ENCODE measurements around the gene EFCAB5. TPM values are rescaled to one million over a fixed set of nuclear protein-coding genes. Genes with fewer than 3 reads are reported as not detected.

EFCAB5 gene
- total and polyA plus RNA-seq, 2 of the 13 experiments (the other 11 are each of a cell fraction or from before 2014, with no cell fraction given): 0.15 TPM; not detected in 1

- no peak for TF ChIP-seq PCBP1 (IDR thresholded peaks at IDR 0.05; ENCODE audit: borderline replicate concordance, low read depth, low read length)
- no peak for TF ChIP-seq STAT5B (CRISPR knock-in tag; IDR thresholded peaks at IDR 0.05)
Observed at GRCh38 chr17:29977836-29978235, 36.4 kb downstream of the EFCAB5 start (continued).

GRCh38 chr17:29980261-29980660 is 38.8 kb downstream of the EFCAB5 start:
- intact Hi-C loops (cut with micrococcal nuclease; ENCODE audit: unreplicated experiment): no loop called here
- H3K27me3 ChIP-seq (ENCODE audit: control insufficient read depth in 1 of 2, insufficient read depth in 2 of 2, low read length in 2 of 2): no peaks in the 10 kb centered on the region
- H2AFZ ChIP-seq (ENCODE audit: low read length): no peak overlapping the region
- H3K4me2 ChIP-seq (ENCODE audit: low read depth, low read length): no peak overlapping the region
- ChIA-PET POLR2A (no interaction called here), CTCF (ENCODE audit: low intra/inter-chr PET ratio, low total read pairs) (no interaction called here)
- BruUV-seq (replicated peaks): no TSS peak
- H3K4me1 ChIP-seq (ENCODE audit: insufficient read depth, low read length): no peaks in the 10 kb centered on the region
- no peaks in the 10 kb centered on the region for H3K79me2 ChIP-seq (ENCODE audit: insufficient read depth, low read length)
- ATAC-seq: no peak
- DNase-seq (ENCODE audit: low spot score): no peak
- H4K20me1 ChIP-seq (ENCODE audit: insufficient read depth, low read length): no peaks in the 10 kb centered on the region
- no peak overlapping the region for H3K27ac ChIP-seq (ENCODE audit: extremely low read length, insufficient read depth, low read length)
- FAIRE-seq: no peak
- WGBS (ENCODE audit: low lambda C conversion rate): 36% methylated on average over 1 of the region's 1 CpG
- no peak overlapping the region for H3K9ac ChIP-seq (ENCODE audit: insufficient read depth, low read depth, low read length)
- TF ChIP-seq PATZ1 (CRISPR knock-in tag; IDR thresholded peaks at IDR 0.05): no peak
- no peak for TF ChIP-seq ZNF296 (CRISPR knock-in tag; conservative IDR thresholded peaks at IDR 0.05)
- TF ChIP-seq ETV5 (CRISPR knock-in tag; IDR thresholded peaks at IDR 0.05; ENCODE audit: borderline replicate concordance): no peak
- no peak for TF ChIP-seq ZNF101 (CRISPR knock-in tag; IDR thresholded peaks at IDR 0.05; ENCODE audit: borderline replicate concordance, low read depth)
- TF ChIP-seq ZNF615 (CRISPR knock-in tag; IDR thresholded peaks at IDR 0.05; ENCODE audit: borderline replicate concordance): no peak
- TF ChIP-seq KLF6 (CRISPR knock-in tag; IDR thresholded peaks at IDR 0.05): no peak
- no peak for TF ChIP-seq ZNF367 (CRISPR knock-in tag; IDR thresholded peaks at IDR 0.05; ENCODE audit: borderline replicate concordance)
- no peak for TF ChIP-seq ZSCAN29 (CRISPR knock-in tag; conservative IDR thresholded peaks at IDR 0.05)
- no peak overlapping the region for H3K4me3 ChIP-seq (replicated peaks in 1 of 3; ENCODE audit: insufficient read depth in 1 of 3, low read depth in 2 of 3, low read length in 3 of 3)
- no peaks in the 10 kb centered on the region for H3K36me3 ChIP-seq (replicated peaks in 1 of 2; ENCODE audit: control insufficient read depth in 1 of 2, insufficient read depth in 2 of 2, low read length in 2 of 2)
- H3K9me3 ChIP-seq (ENCODE audit: low read length): peaks cover 6% of the 10 kb centered on the region; the same call in 1 of the 2 replicates
- in situ Hi-C loops (cut with HindIII; ENCODE audit: extremely low pct_ligation_motif_present, low pct_unique_long_range_greater_than_20kb): no loop called here
